PC-3 (cell line): Measurements from ENCODE around the gene WDR62.

Source experiments
- EZH2 ChIP-seq: fragments of 300-600 bp; sonication (generic); IDR thresholded peaks from one replicate; pipeline ENCODE4 v1.6.1; 2017; ENCODE audit warnings: antibody characterized with exemption, mild to moderate bottlenecking, low read length; ENCODE audit not compliant: unreplicated experiment
- TF ChIP-seq, protein P1 (sequence below): fragments of 300-600 bp; sonication (generic); conservative IDR thresholded peaks from 2 replicates; pipeline ENCODE4 v1.5.1; 2017; ENCODE audit warnings: antibody characterized with exemption, low read depth, mild to moderate bottlenecking, low read length

DNA sequence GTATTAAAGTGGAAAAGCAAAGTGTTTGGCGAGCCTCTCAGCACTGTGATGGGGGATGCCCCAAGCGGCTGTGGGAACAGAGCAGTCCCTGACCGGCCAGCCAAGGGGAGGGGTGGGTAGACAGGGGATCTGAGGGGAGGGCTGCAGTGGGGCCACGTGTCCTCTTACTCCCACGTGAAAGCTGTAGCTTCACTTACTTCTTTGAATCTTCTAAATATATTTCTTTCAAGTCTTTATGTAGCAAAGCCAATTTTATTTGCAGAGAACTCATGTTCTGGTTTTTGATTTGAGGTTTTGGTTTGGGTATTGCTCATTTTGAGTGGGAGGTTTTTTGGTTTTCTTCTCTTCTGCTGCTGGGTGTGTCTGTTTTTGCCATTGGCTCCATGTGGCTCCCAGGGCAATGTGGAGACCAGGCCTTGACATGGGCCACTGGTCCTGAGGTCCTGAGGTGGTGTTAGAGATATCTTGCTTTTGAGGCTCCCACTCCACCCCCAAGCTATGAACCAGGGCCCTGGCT is 38.5 kb downstream of the WDR62 start:
- TF ChIP-seq, protein P1, sequence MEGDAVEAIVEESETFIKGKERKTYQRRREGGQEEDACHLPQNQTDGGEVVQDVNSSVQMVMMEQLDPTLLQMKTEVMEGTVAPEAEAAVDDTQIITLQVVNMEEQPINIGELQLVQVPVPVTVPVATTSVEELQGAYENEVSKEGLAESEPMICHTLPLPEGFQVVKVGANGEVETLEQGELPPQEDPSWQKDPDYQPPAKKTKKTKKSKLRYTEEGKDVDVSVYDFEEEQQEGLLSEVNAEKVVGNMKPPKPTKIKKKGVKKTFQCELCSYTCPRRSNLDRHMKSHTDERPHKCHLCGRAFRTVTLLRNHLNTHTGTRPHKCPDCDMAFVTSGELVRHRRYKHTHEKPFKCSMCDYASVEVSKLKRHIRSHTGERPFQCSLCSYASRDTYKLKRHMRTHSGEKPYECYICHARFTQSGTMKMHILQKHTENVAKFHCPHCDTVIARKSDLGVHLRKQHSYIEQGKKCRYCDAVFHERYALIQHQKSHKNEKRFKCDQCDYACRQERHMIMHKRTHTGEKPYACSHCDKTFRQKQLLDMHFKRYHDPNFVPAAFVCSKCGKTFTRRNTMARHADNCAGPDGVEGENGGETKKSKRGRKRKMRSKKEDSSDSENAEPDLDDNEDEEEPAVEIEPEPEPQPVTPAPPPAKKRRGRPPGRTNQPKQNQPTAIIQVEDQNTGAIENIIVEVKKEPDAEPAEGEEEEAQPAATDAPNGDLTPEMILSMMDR: no peak
- TF ChIP-seq EZH2: no peak
